Left hindlimb (tissue), 1 donor: ENCODE measurements around the gene ME3.
A peak's percentile ranks its signal among the peaks of the same experiment; 100 is the strongest.

Source experiments
- DNase-seq: peaks from one replicate; pipeline ENCODE4 v3.0.0-alpha.2; 2018

Gene ME3

GRCh38 chr11:86692317-86692716 is 19.9 kb upstream of the ME3 start:
- DNase-seq = no peak

- no peak for DNase-seq
These were observed 16.2 kb upstream of the ME3 start for GRCh38 chr11:86688398-86689179.

GRCh38 chr11:86687185-86687778 is 14.9 kb upstream of the ME3 start:
- DNase-seq = no peak

- no peak for DNase-seq
These were observed 14.1 kb upstream of the ME3 start for GRCh38 chr11:86686531-86686930.

GRCh38 chr11:86681483-86681756 is 9.0 kb upstream of the ME3 start:
- DNase-seq = no peak

- no peak for DNase-seq
These were observed 8.5 kb upstream of the ME3 start for GRCh38 chr11:86680716-86681482.

- DNase-seq = no peak
These were observed 6.4 kb upstream of the ME3 start for GRCh38 chr11:86678823-86679222.

- DNase-seq = no peak
These were observed 5.9 kb upstream of the ME3 start for GRCh38 chr11:86678296-86678695.

- no peak for DNase-seq
These were observed 4.2 kb upstream of the ME3 start for GRCh38 chr11:86676533-86677154.

GRCh38 chr11:86676010-86676409 is 3.6 kb upstream of the ME3 start:
- DNase-seq = no peak

GRCh38 chr11:86675017-86675416 is 2.6 kb upstream of the ME3 start:
- DNase-seq = peak; percentile 59

- no peak for DNase-seq
These were observed 1.7 kb upstream of the ME3 start for GRCh38 chr11:86673872-86674750.

- DNase-seq = no peak
These were observed 833 bp upstream of the ME3 start for GRCh38 chr11:86673055-86673843.

- peak; percentile 73 for DNase-seq
These were observed 847 bp downstream of the ME3 start for GRCh38 chr11:86671531-86672006.

GRCh38 chr11:86670911-86671310 is 1.5 kb downstream of the ME3 start:
- DNase-seq = no peak

- no peak for DNase-seq
These were observed 2.2 kb downstream of the ME3 start for GRCh38 chr11:86670181-86670580.

GRCh38 chr11:86669424-86669823 is 3.0 kb downstream of the ME3 start:
- no peak for DNase-seq

- DNase-seq = no peak
These were observed 3.5 kb downstream of the ME3 start for GRCh38 chr11:86668929-86669328.

GRCh38 chr11:86666193-86666592 is 6.2 kb downstream of the ME3 start:
- no peak for DNase-seq

GRCh38 chr11:86664930-86665329 is 7.5 kb downstream of the ME3 start:
- no peak for DNase-seq

- no peak for DNase-seq
These were observed 8.7 kb downstream of the ME3 start for GRCh38 chr11:86663761-86664160.

- no peak for DNase-seq
These were observed 9.1 kb downstream of the ME3 start for GRCh38 chr11:86663291-86663690.
